DMS114 treated with DMSO at 0.1 percent for 48 hours (cell line): Measurements from ENCODE around the gene DUSP28.

Experiments used
- DNase-seq: peaks from one replicate; lab custom pipeline; 2025; ENCODE audit not compliant: unreplicated experiment; lab: John Stamatoyannopoulos, UW

Gene DUSP28

GRCh38 chr2:240572141-240573031, 12.2 kb downstream of the DUSP28 start:
- no peak for DNase-seq

- no peak for DNase-seq
These were observed 12.9 kb downstream of the DUSP28 start for GRCh38 chr2:240573071-240573515.

DNA sequence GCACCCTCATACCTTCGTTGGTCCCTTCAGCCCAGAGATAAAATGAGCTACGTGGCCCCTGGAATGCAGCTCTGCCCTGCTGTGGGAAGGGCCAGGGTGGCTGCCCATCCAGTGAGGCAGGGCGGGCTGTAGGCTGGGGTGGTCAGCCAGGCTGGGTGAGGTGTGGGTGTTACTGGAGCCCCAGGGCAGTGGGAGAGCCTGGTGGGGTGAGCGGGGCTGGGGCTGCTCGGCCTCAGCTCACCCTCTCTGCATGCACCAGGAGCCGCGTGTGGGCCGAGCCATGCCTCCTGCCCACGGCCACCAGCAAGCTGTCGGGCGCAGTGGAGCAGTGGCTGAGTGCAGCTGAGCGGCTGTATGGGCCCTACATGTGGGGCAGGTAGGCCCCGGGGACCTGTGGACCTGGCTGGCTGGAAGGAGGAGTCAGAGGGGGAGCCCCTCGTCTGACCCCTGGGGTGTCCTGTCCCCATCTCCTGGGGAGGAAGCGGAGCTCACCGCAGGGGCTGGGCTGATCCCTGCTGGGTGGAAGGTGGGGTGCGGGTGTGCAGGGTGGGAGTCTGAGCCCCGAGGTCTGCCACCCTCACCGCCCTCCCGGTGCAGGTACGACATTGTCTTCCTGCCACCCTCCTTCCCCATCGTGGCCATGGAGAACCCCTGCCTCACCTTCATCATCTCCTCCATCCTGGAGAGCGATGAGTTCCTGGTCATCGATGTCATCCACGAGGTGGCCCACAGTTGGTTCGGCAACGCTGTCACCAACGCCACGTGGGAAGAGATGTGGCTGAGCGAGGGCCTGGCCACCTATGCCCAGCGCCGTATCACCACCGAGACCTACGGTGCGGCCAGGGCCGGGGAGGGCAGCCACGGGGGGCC, 13.6 kb downstream of the DUSP28 start:
- no peak for DNase-seq

- no peak for DNase-seq
These were observed 14.4 kb downstream of the DUSP28 start for GRCh38 chr2:240574386-240575100.

DNA sequence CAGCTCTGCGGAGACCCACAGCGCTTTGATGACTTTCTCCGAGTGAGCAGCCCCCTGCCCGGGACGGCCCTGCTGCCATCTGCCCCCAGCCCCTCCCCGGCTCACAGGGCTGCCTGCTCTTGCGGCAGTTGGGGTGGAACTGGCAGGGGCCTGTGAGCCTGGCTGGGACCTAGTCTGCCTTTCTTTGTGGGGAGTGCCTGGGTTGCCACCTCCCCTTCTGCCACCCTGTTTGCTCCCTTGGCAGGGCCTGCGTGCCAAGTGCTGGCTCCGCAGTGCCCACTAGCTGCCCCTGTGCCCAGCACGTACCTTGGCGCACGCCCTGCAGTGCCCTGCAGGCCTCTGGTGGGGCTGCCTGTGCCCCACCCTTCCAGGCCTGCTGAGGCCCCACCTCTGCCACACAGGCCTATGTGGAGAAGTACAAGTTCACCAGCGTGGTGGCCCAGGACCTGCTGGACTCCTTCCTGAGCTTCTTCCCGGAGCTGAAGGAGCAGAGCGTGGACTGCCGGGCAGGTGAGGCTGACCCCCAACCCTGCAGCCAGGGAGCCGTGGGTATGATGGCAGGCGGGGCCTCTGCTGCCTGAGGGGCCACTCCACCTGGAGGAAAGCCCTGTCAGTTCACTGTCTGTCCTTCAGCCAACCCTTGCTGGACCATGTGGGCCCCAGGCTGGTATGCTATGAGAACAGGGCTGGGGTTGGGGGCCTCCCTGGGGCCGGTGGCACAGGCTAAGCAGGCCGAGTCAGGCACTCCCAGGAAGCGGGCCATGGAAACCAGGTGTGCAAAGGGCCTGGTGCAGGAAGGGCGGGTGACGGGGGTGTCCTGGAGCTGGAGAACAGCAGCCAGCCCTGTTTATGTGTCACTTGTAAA, 15.2 kb downstream of the DUSP28 start:
- DNase-seq, result no peak

DNA sequence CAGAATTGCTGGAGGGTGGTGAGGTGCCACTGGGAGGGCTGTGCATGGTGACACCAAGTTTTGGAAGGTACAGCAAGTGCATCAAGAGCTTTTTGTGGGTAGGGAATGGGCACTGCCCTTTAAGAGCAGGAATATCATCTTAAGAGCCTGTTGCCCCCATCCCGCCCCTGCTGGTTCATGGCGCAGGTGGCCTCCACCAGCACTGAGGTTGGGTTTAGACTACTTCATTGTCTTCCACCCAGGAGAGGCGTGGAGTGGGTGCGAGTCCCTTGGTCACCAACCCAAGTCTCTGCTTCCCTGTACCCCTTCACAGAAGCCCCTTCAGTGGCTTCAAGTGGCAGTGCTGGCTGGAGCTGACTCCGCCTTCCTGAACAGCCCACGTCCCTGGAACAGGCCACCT, 15.9 kb downstream of the DUSP28 start:
- no peak for DNase-seq

DNA sequence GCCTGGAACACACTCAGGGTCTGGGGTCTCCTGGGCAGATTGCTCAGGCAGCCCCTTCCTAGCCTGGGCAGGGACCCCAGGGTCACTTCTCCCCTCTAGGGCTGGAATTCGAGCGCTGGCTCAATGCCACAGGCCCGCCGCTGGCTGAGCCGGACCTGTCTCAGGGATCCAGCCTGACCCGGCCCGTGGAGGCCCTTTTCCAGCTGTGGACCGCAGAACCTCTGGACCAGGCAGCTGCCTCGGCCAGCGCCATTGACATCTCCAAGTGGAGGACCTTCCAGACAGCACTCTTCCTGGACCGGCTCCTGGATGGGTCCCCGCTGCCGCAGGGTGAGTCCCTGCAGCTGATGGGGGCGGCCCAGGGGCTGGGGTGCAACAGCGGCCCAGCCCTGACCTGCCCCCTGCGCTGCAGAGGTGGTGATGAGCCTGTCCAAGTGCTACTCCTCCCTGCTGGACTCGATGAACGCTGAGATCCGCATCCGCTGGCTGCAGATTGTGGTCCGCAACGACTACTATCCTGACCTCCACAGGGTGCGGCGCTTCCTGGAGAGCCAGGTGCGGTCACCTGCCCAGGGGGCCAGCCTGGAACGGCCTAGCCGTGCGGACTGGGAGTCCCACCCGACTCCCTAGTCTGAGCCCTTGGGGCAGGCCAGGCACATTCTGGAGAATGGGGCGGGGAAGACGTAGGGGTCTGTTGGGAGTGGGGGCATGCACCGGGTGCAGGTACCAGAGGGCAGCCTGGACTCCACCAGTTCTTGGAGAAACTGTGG, 16.5 kb downstream of the DUSP28 start:
- DNase-seq, result no peak

DNA sequence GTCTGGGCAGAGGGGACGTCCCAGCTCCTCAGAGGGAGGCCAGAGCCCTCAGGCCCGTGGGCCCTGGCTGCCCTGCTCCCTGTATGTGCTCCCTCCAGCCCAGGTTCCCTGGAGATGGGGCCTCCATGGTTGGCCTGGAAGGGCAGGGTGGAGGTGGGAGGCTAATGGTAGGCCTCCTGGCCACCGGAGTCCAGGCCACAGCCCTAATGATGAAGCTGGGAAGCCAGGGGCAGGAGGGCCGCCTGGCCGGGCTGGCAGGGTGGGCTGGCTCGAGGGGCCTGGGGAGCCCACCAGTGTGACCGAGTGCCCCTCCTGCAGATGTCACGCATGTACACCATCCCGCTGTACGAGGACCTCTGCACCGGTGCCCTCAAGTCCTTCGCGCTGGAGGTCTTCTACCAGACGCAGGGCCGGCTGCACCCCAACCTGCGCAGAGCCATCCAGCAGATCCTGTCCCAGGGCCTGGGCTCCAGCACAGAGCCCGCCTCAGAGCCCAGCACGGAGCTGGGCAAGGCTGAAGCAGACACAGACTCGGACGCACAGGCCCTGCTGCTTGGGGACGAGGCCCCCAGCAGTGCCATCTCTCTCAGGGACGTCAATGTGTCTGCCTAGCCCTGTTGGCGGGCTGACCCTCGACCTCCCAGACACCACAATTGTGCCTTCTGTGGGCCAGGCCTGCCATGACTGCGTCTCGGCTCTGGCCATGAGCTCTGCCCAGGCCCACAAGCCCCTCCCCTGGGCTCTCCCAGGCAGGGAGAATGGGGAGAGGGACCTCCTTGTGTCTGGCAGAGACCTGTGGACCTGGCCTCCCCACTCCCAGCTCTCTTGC, 17.3 kb downstream of the DUSP28 start:
- no peak for DNase-seq

DNA sequence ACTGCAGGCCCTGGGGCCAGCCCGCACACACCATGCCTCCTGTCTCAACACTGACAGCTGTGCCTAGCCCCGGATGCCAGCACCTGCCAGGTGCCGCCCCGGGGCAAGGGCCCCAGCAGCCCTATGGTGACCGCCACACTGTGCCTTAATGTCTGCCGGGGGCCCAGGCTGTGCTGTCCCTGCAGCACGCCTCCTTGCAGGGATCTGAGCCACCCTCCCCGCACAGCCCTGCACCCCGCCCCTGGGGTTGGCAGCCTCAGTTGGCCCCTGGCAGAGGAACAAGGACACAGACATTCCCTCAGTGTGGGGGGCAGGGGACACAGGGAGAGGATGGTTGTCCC, 17.9 kb downstream of the DUSP28 start:
- no peak for DNase-seq

DNA sequence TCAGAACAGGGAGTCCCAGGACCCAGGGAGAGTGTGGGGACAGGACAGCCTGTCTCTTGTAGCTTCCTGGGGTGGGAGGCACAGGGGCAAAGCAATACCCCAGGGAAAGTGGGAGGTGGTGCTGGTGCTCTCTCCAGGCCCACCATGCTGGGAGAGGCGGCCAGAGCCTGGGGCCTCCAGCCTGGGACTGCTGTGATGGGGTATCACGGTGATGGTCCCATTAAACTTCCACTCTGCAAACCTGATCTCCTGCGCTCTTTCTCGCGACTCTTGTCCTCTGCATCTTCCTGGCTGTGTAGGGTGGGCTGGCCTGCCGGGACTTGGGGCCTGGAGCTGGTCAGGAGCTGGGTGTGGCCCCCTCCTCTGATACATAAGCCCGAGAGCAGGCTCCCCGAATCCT, 18.3 kb downstream of the DUSP28 start:
- DNase-seq, result no peak

- DNase-seq, result no peak
These were observed 19.1 kb downstream of the DUSP28 start for GRCh38 chr2:240579071-240579762.

DNA sequence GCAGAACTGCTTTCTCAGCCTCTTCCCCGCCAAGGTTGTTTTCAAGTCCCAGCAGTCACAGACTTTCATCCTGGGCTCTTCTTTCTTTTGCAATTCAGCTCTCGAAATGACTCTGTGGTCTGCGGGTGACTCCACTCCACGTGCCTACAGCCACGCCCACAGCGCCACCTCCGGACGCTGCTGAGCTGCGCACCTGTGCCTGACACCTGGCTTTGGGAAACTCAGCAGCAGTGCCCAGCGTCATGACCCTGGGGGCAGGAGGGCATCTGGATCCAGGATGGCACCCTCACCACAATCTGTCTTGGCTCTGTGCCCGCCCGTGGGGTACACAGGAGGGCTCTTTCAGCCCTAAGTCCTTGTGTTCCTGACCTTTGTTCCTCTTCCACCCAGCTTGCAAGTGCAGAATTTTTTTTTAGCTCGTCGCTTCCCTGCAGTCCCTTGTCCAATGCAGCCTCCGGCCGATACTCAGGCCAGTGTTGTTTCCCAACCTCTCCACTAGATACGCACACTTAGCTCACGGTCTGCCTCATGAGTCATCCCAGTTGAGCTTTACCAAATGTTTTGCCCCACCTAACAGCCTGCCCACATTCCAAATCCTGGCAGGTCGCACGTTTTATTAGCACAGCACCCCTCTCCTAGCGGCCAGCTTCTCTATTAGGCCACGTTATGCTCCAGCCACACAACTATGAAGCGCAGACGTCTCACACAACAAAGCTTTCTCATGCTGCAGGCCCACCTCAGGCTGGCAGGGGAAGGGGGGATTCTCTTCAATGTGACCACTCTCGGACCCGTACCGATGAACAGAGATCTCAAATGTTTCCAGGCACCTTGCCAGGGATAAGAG, 19.8 kb downstream of the DUSP28 start:
- DNase-seq, result no peak

DNA sequence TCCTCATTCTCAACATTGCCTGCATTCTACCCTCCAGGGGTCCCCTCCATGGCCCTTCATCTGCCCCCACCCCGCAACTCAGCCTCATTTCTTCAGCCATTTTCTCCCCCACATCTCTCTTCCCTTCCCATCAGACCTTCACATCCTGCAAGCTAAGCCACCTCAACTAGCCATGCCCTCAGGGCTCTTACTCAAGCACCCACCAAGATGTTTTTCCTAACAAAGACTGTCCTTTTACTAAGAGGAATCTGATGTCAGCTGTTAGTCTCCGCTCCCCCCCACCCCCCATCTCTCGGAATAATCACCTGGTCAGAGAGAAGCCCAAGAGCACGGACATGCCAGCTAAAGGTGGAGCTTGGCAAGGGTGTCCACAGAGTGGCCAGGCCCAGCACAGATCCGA, 21.7 kb downstream of the DUSP28 start:
- DNase-seq, result no peak

- no peak for DNase-seq
These were observed 22.6 kb downstream of the DUSP28 start for GRCh38 chr2:240582781-240583180.

GRCh38 chr2:240583774-240584173, 23.6 kb downstream of the DUSP28 start:
- no peak for DNase-seq

DNA sequence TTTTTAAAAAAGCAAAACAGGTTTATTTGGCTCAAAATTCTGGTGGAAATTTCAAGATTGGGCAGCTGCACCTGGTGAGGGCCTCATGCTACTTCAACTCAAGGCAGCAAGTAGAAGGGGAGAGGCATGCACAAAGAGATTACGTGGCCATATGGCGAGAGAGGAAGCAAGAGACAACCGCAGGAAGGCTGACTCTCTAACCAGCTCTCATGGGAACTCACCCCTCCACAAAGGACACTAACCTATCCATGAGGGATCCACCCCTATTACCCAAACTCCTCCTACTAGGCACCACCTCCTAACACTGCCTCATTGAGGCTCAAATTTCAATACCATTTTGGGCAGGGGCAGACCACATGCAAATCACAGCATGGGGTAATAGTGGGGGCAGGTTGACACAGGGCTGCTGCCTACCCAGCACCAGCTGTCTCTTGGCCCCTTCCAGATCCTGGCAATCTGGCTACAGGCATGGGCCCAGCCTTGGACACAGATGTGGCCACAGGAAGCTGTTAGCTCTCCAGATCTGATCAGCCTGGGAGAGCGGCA, 24.4 kb downstream of the DUSP28 start:
- DNase-seq, result no peak

DNA sequence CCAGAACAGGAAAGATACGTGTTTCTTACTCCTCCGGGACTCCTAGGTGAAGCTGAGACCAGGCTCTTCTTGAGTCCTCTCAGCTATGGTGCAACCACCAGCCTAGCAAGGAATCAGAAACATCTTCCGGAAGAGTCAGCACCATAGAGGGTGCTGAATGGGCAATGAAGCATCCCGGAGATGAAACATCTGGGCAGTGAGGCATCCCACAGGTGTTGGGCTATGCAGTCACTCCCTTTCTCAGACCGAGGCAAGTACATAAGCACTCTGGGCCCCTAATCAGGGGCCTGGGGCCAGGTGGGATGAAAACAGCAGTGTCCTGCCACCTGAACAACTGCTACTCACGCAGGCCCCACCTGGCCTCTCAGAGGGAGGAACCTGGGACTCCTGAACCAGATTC, 24.9 kb downstream of the DUSP28 start:
- DNase-seq, result no peak
